Smooth muscle cell (in vitro differentiated cells): Measurements from ENCODE around the gene PPCS. TPM values are rescaled to one million over a fixed set of nuclear protein-coding genes. Genes with fewer than 3 reads are reported as not detected.

Source experiments
- DNase-seq: peaks from one replicate; lab custom pipeline; 2025; ENCODE audit not compliant: unreplicated experiment; lab: John Stamatoyannopoulos, UW
- H2AFZ ChIP-seq: fragments of 200-600 bp; sonication (generic); 2 replicates; pipeline ENCODE4 v1.6.0; 2016; ENCODE audit warnings: antibody characterized with exemption, low read depth, mild to moderate bottlenecking
- H3F3A ChIP-seq: fragments of 200-600 bp; sonication (generic); 2 replicates; pipeline ENCODE4 v1.6.0; 2017; ENCODE audit warnings: antibody characterized with exemption, low read depth
- H3K27ac ChIP-seq: fragments of 200-600 bp; sonication (generic); 2 replicates; pipeline ENCODE4 v1.5.1; 2016; ENCODE audit warnings: low read depth, mild to moderate bottlenecking
- H3K27me3 ChIP-seq: fragments of 200-600 bp; sonication (generic); 2 replicates; pipeline ENCODE4 v1.6.1; 2016; ENCODE audit warnings: low read depth, mild to moderate bottlenecking
- H3K36me3 ChIP-seq: fragments of 200-600 bp; sonication (generic); 2 replicates; pipeline ENCODE4 v1.5.1; 2016; ENCODE audit warnings: low read depth
- H3K4me1 ChIP-seq: fragments of 200-600 bp; sonication (generic); 2 replicates; pipeline ENCODE4 v1.5.1; 2016; ENCODE audit warnings: low read depth
- H3K4me2 ChIP-seq: fragments of 200-600 bp; sonication (generic); 2 replicates; pipeline ENCODE4 v1.6.0; 2016; ENCODE audit warnings: mild to moderate bottlenecking
- H3K4me3 ChIP-seq: fragments of 200-600 bp; sonication (generic); 2 replicates; pipeline ENCODE4 v1.5.1; 2016; ENCODE audit warnings: mild to moderate bottlenecking
- H3K79me2 ChIP-seq: fragments of 200-600 bp; sonication (generic); 2 replicates; pipeline ENCODE4 v1.6.0; 2016; ENCODE audit warnings: low read depth, mild to moderate bottlenecking
- H3K9ac ChIP-seq: fragments of 200-600 bp; sonication (generic); 2 replicates; pipeline ENCODE4 v1.6.0; 2016; ENCODE audit warnings: low read depth
- H3K9me3 ChIP-seq: fragments of 200-600 bp; sonication (generic); replicated peaks from 2 replicates; pipeline ENCODE4 v1.5.1; 2016; ENCODE audit warnings: low read depth
- H4K20me1 ChIP-seq: fragments of 200-600 bp; sonication (generic); 2 replicates; pipeline ENCODE4 v1.6.0; 2016; ENCODE audit warnings: low read depth
- CTCF ChIP-seq: fragments of 200-600 bp; sonication (generic); IDR thresholded peaks from 2 replicates; pipeline ENCODE4 v1.5.1; 2017; ENCODE audit warnings: borderline replicate concordance, mild to moderate bottlenecking, antibody characterized with exemption; ENCODE audit not compliant: insufficient read depth, poor library complexity, severe bottlenecking
- WGBS: methylation state at CpG from one replicate; pipeline ENCODE4 v1.1.7; 2016; ENCODE audit warnings: low lambda C conversion rate; 5-methylcytosine and 5-hydroxymethylcytosine counted together
- polyA plus RNA-seq: library from polyadenylated mRNA; unstranded; fragments of >200 nt; fragmentation: Nextera tagmentation; extraction: Ambion mirVana; gene quantifications from 2 replicates; pipeline ENCODE4 v1.2.1, GENCODE V29; 2016
- total RNA-seq: library from RNA; depleted of rRNA; stranded (reverse); fragments of >200 nt; gene quantifications from 2 replicates; pipeline ENCODE4 v1.2.3, GENCODE V29; 2014

Gene PPCS
- total and polyA plus RNA-seq, 2 experiments from 2014 or later, result 42.6 to 73.3 TPM

GRCh38 chr1:42442662-42443061, 13.7 kb upstream of the PPCS start:
- Histone ChIP-seq H3K79me2 (no peaks in the 10 kb centered on the region), H3K36me3 (no peaks in the 10 kb centered on the region), H3K9ac (no peak overlapping the region), H3K4me3 (no peak overlapping the region), H4K20me1 (no peaks in the 10 kb centered on the region), H3K4me1 (no peaks in the 10 kb centered on the region), H3K27ac (no peak overlapping the region), H2AFZ (no peak overlapping the region), H3K4me2 (no peak overlapping the region), H3F3A (no peaks in the 10 kb centered on the region), H3K9me3 (no peaks in the 10 kb centered on the region), H3K27me3 (no peaks in the 10 kb centered on the region)
- 79% methylated on average over 2 of the region's 2 CpGs for WGBS
- TF ChIP-seq CTCF, result no peak
- no peak for DNase-seq

- Histone ChIP-seq H2AFZ (no peak overlapping the region), H4K20me1 (no peaks in the 10 kb centered on the region), H3K4me2 (no peak overlapping the region), H3K9me3 (no peaks in the 10 kb centered on the region), H3K4me1 (no peaks in the 10 kb centered on the region), H3K27ac (peak overlapping the region; percentile 41), H3K36me3 (no peaks in the 10 kb centered on the region), H3K79me2 (no peaks in the 10 kb centered on the region), H3K9ac (no peak overlapping the region), H3K4me3 (no peak overlapping the region), H3F3A (no peaks in the 10 kb centered on the region), H3K27me3 (no peaks in the 10 kb centered on the region)
- no peak for TF ChIP-seq CTCF
- no peak for DNase-seq
These were observed 7.1 kb upstream of the PPCS start for GRCh38 chr1:42449256-42449655.

DNA sequence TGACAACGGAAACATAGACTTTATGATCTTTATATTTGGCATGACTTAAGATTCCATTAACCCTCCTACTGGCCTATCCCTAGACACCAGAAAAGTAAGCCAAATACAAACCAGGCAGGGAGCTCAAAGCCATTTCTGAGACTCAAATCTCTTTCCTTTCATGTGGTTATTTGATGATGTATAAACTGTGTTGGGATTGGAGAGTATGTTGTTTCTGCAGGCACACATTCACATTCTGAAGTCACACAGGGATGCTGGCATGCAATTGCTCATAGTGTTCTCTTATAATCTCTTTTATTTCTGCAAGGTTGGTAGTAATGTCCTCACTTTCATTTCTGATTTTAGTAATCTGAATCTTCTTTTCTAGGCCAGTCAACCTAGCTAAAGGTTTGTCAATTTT, 6.3 kb upstream of the PPCS start:
- 26% methylated on average over 1 of the region's 1 CpG for whole genome bisulfite sequencing

More for the DNA sequence above, 6.3 kb upstream of the PPCS start:
- Histone ChIP-seq H4K20me1 (no peaks in the 10 kb centered on the region), H3K9me3 (no peaks in the 10 kb centered on the region), H3K36me3 (no peaks in the 10 kb centered on the region), H3K27me3 (no peaks in the 10 kb centered on the region), H3F3A (no peaks in the 10 kb centered on the region), H2AFZ (no peak overlapping the region), H3K79me2 (no peaks in the 10 kb centered on the region), H3K9ac (no peak overlapping the region), H3K27ac (peak overlapping the region; percentile 41), H3K4me1 (no peaks in the 10 kb centered on the region), H3K4me2 (peak overlapping the region; percentile 5), H3K4me3 (no peak overlapping the region)
- TF ChIP-seq CTCF, result no peak
- DNase-seq, result no peak
